Measurements from ENCODE around the gene RIT1.

The RIT1 gene

GRCh38 chr1:155911156-155912055, at the start of gene RIT1:
Gene RIT1 (minus strand): TSS chr1:155911349. CDS start chr1:155910761, 588 bp downstream.
- peak; percentile 90 for DNase-seq

GRCh38 chr1:155960081-155960745, 49.1 kb upstream of the RIT1 start:
- no peak for DNase-seq

GRCh38 chr1:155957411-155957915, 46.3 kb upstream of the RIT1 start:
- DNase-seq, result no peak

GRCh38 chr1:155954645-155955044, 43.5 kb upstream of the RIT1 start:
- DNase-seq, result no peak

- DNase-seq, result no peak
Measured at GRCh38 chr1:155952505-155952890, 41.3 kb upstream of the RIT1 start.

- DNase-seq, result no peak
Measured at GRCh38 chr1:155951753-155952504, 40.8 kb upstream of the RIT1 start.

- DNase-seq, result no peak
Measured at GRCh38 chr1:155950829-155951228, 39.7 kb upstream of the RIT1 start.

- no peak for DNase-seq
Measured at GRCh38 chr1:155947741-155948140, 36.6 kb upstream of the RIT1 start.

GRCh38 chr1:155947292-155947691, 36.1 kb upstream of the RIT1 start:
- no peak for DNase-seq

GRCh38 chr1:155946633-155947219, 35.6 kb upstream of the RIT1 start:
- no peak for DNase-seq

- DNase-seq, result no peak
Measured at GRCh38 chr1:155944444-155944799, 33.3 kb upstream of the RIT1 start.

GRCh38 chr1:155942578-155943141, 31.5 kb upstream of the RIT1 start:
- DNase-seq, result no peak

GRCh38 chr1:155941845-155942531, 30.8 kb upstream of the RIT1 start:
- DNase-seq, result no peak

GRCh38 chr1:155940993-155941844, 30.1 kb upstream of the RIT1 start, which contains the start of gene RXFP4:
Gene RXFP4 (plus strand): TSS chr1:155941638. CDS start chr1:155941710, 72 bp downstream.
- DNase-seq, result no peak

GRCh38 chr1:155940482-155940992, 29.4 kb upstream of the RIT1 start:
- DNase-seq, result peak; percentile 46

GRCh38 chr1:155938220-155938627, 27.1 kb upstream of the RIT1 start:
- DNase-seq, result peak; percentile 56

- no peak for DNase-seq
Measured at GRCh38 chr1:155934936-155935590, 23.9 kb upstream of the RIT1 start.

GRCh38 chr1:155934097-155934935, 23.2 kb upstream of the RIT1 start, which contains the start of gene KHDC4:
Gene KHDC4 (minus strand): TSS chr1:155934413. CDS start chr1:155934373, 40 bp downstream.
- DNase-seq, result peak; percentile 98

GRCh38 chr1:155933591-155934096, 22.5 kb upstream of the RIT1 start:
- no peak for DNase-seq

Measured in femur (tissue), 1 donor.